Measurements from ENCODE around the gene SHISA9.

DNA sequence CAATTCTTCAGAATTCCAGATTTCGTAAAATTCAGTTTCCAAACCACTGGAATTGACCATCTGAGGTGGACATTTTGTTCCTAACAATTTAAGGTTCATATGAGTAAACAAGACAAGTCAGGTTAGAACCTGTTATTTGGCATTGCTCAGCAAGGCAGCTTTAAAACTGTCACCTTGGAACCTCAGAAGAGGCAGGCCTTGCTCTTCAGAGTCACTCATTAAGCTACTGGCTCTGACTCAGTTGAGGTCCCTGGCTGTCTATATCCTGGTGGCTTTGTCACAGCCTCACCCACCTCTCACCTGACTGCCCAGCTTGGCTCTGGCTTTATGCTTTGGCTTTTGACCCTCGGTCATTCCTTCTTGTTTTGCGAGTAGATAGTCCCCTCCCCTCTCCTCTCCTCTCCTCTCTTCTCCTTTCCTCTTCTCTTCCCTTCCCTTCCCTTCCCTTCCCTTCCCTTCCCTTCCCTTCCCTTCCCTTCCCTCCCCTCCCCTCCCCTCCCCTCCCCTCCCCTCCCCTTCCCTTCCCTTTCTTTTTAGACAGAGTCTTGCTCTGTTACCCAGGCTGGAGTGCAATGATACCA is 238.4 kb downstream of the SHISA9 start:
- TF ChIP-seq TAF1 (IDR thresholded peaks at IDR 0.05; ENCODE audit: borderline replicate concordance, insufficient read depth, low read length) (no peak), POLR2AphosphoS5 (IDR thresholded peaks at IDR 0.05; ENCODE audit: low read depth, low read length) (no peak)
- TF ChIP-seq, protein P1, sequence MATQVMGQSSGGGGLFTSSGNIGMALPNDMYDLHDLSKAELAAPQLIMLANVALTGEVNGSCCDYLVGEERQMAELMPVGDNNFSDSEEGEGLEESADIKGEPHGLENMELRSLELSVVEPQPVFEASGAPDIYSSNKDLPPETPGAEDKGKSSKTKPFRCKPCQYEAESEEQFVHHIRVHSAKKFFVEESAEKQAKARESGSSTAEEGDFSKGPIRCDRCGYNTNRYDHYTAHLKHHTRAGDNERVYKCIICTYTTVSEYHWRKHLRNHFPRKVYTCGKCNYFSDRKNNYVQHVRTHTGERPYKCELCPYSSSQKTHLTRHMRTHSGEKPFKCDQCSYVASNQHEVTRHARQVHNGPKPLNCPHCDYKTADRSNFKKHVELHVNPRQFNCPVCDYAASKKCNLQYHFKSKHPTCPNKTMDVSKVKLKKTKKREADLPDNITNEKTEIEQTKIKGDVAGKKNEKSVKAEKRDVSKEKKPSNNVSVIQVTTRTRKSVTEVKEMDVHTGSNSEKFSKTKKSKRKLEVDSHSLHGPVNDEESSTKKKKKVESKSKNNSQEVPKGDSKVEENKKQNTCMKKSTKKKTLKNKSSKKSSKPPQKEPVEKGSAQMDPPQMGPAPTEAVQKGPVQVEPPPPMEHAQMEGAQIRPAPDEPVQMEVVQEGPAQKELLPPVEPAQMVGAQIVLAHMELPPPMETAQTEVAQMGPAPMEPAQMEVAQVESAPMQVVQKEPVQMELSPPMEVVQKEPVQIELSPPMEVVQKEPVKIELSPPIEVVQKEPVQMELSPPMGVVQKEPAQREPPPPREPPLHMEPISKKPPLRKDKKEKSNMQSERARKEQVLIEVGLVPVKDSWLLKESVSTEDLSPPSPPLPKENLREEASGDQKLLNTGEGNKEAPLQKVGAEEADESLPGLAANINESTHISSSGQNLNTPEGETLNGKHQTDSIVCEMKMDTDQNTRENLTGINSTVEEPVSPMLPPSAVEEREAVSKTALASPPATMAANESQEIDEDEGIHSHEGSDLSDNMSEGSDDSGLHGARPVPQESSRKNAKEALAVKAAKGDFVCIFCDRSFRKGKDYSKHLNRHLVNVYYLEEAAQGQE (IDR thresholded peaks at IDR 0.05; ENCODE audit: insufficient read depth in 1 of 2, low read depth in 2 of 2, low read length in 2 of 2), result no peak
